ENCODE measurements around the gene PROKR1. TPM values are rescaled to one million over a fixed set of nuclear protein-coding genes. Genes with fewer than 3 reads are reported as not detected.

Gene PROKR1
- total and polyA plus RNA-seq, 10 donors = 0.02 to 0.09 (median 0.03) TPM; not detected in 7

DNA sequence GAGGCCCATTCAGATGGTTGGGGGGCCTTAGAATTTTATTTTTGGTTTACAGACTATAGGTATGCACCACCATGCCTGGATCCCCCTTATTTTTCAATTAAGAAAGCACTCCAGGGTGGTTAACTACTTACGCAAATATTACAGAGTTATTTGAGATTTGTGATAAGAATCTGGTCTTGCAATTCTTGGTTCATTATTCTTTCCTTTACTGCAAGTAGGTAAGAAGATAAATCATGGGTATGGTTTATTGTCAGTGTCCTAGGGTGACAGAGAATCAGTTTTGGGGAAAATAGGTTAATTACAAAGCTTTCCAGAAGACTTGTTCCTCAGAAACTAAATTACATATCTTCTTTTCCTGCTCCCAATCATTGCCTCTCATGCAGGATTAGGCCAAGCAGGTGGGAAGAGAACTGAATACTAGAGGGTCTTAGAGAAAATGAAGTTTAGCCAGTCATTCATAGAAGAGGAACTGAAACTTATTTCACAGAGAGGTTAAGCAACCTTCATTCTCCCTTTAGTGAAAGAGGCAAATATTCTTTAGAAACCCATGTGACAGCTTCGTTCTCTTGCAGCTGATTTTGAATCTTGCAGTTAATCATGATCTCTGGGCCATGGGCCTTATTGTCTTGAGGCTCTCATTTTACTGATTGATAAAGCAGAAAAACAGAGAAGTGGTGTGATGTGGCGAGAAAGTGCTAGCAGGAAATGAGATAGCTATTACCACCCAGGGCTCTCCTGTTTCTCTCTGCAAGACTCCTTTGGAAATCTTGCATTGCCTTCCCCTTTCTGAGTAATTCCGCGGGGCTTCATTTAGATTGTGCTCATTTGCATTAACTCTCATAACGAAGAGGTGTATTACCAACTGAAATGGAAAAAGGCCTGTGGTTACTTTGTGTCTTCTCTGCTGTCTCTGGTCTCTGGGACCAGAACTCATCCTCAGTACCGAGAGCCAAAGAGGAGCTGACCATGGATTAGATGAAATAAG, 46.5 kb downstream of the PROKR1 start:
- 26 to 38% (median 31%) methylated on average over 7 of the region's 7 CpGs for WGBS, 5 donors
- H3K4me3 ChIP-seq = peak overlapping the region in 1 of 8 donors; percentile 42
- DNase-seq = no peak

DNA sequence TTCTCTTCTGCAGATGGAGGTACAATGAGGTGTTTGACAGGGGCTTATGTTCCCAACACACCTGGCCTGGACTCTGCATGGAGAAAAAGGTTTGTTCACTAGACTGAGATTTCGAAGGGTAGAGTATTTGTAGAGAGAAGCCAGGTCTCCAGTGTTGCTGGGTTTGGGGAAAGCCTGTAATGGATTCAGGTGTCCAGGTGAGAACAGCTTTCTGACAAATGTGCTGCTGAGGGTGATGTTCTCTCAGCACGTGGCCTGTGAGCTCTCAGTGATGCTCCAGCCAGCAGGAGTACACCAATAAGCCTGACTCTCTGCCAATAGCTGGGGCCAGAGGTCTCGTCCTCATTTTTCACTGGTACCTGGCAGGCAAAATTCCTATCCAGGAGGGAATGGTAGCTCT, 47.5 kb downstream of the PROKR1 start:
- no peaks in the 10 kb centered on the region for H3K27me3 ChIP-seq (replicated peaks in 1 of 7)
- H3K36me3 ChIP-seq = no peaks in the 10 kb centered on the region
- no peaks in the 10 kb centered on the region for H3K9me3 ChIP-seq
- intact Hi-C loops (cut with DNase I; ENCODE audit: low total_unique reads) = no loop called here
- H3K27ac ChIP-seq = peak overlapping the region in 7 of 8 donors; percentile 29 to 84 (median 78)
- TF ChIP-seq, protein P1, sequence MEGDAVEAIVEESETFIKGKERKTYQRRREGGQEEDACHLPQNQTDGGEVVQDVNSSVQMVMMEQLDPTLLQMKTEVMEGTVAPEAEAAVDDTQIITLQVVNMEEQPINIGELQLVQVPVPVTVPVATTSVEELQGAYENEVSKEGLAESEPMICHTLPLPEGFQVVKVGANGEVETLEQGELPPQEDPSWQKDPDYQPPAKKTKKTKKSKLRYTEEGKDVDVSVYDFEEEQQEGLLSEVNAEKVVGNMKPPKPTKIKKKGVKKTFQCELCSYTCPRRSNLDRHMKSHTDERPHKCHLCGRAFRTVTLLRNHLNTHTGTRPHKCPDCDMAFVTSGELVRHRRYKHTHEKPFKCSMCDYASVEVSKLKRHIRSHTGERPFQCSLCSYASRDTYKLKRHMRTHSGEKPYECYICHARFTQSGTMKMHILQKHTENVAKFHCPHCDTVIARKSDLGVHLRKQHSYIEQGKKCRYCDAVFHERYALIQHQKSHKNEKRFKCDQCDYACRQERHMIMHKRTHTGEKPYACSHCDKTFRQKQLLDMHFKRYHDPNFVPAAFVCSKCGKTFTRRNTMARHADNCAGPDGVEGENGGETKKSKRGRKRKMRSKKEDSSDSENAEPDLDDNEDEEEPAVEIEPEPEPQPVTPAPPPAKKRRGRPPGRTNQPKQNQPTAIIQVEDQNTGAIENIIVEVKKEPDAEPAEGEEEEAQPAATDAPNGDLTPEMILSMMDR (IDR thresholded peaks at IDR 0.05 in 8 of 11, conservative IDR thresholded peaks at IDR 0.05 in 3 of 11) = no peak
- no peak for TF ChIP-seq POLR2AphosphoS5 (IDR thresholded peaks at IDR 0.05)
- TF ChIP-seq POLR2A (IDR thresholded peaks at IDR 0.05) = no peak
- DNase-seq = no peak
- 78 to 95% (median 86%) methylated on average over 3 of the region's 3 CpGs for WGBS, 5 donors
- H3K4me1 ChIP-seq = peaks cover 3 to 48% (median 30%) of the 10 kb centered on the region in 6 donors
- no peak overlapping the region for H3K4me3 ChIP-seq

More for the DNA sequence above, 46.5 kb downstream of the PROKR1 start:
- Histone ChIP-seq H3K27me3 (replicated peaks in 1 of 7) (no peaks in the 10 kb centered on the region), H3K36me3 (no peaks in the 10 kb centered on the region), H3K4me1 (peaks cover 3 to 48% (median 30%) of the 10 kb centered on the region in 6 donors), H3K9me3 (no peaks in the 10 kb centered on the region), H3K27ac (peak overlapping the region; percentile 40 to 84 (median 75))
- TF ChIP-seq POLR2A (IDR thresholded peaks at IDR 0.05) = no peak
- no peak for TF ChIP-seq POLR2AphosphoS5 (IDR thresholded peaks at IDR 0.05)
- TF ChIP-seq, protein P1 (IDR thresholded peaks at IDR 0.05 in 8 of 11, conservative IDR thresholded peaks at IDR 0.05 in 3 of 11) = no peak
- intact Hi-C loops (cut with DNase I; ENCODE audit: low total_unique reads) = no loop called here

DNA sequence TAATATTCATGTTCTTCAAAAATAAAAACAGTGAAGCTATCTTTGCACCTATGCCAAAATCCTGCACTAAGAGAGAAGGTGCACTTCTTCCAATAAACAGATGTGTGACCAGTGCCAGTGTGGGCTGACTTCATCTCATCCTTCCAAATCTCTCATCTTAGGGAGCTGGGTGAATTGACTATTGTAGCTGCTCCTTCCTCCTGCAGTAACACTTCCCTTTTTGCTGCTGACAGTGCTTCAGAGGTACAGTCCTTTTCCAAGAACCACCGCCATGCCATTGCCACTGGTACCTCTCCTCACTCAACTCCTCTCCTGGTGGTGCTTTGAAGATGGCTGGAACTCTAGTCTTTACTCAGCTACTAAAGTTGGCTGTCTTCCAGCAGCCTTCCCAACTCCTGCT, 49.1 kb downstream of the PROKR1 start:
- H3K27ac ChIP-seq = peak overlapping the region in 2 of 8 donors; percentile 12 to 16
- no peak for TF ChIP-seq POLR2A (IDR thresholded peaks at IDR 0.05)
- TF ChIP-seq, protein P1 (IDR thresholded peaks at IDR 0.05 in 8 of 11, conservative IDR thresholded peaks at IDR 0.05 in 3 of 11) = no peak
- no peak for TF ChIP-seq POLR2AphosphoS5 (IDR thresholded peaks at IDR 0.05)
- WGBS, 5 donors = 33 to 78% (median 54%) methylated on average over 1 of the region's 1 CpG
- H3K4me3 ChIP-seq = no peak overlapping the region
- H3K4me1 ChIP-seq = peaks cover 3 to 48% (median 30%) of the 10 kb centered on the region in 6 donors
- no peaks in the 10 kb centered on the region for H3K36me3 ChIP-seq
- intact Hi-C loops (cut with DNase I; ENCODE audit: low total_unique reads) = no loop called here
- H3K27me3 ChIP-seq (replicated peaks in 1 of 7) = no peaks in the 10 kb centered on the region
- H3K9me3 ChIP-seq = no peaks in the 10 kb centered on the region
- no peak for DNase-seq

DNA sequence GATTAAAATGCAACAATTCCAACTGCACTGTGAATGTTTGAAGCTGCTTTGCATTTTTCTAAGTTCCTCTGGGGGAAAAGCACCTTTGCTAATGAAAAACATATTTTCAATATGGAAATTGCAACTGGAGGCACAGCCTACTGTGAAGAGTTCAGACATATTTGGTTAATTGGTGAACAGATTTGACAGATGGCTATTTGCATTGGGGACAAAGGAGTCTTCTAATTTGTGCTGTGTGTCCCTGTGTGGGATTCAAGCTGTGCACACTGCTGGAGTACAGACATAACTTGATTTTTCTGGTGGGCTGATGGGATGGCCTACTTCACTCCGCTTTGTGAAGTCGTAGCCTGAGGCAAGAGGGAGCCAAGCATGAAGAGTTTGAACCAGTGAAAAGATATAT, 50.6 kb downstream of the PROKR1 start:
- intact Hi-C loops (cut with DNase I; ENCODE audit: low total_unique reads) = no loop called here

More for the DNA sequence above, 50.6 kb downstream of the PROKR1 start:
- Histone ChIP-seq H3K4me1 (peaks cover 3 to 47% (median 29%) of the 10 kb centered on the region in 6 donors), H3K27me3 (replicated peaks in 1 of 7) (no peaks in the 10 kb centered on the region), H3K9me3 (no peaks in the 10 kb centered on the region), H3K36me3 (no peaks in the 10 kb centered on the region), H3K27ac (no peak overlapping the region), H3K4me3 (no peak overlapping the region)
- 75 to 100% (median 94%) methylated on average over 2 of the region's 2 CpGs for WGBS, 5 donors
- DNase-seq = no peak
- no peak for TF ChIP-seq POLR2AphosphoS5 (IDR thresholded peaks at IDR 0.05)
- TF ChIP-seq, protein P1 (IDR thresholded peaks at IDR 0.05 in 8 of 11, conservative IDR thresholded peaks at IDR 0.05 in 3 of 11) = no peak
- no peak for TF ChIP-seq POLR2A (IDR thresholded peaks at IDR 0.05)

Data from spleen (tissue), 11 donors.